GM21526 (cell line): ENCODE measurements around the gene RXRA.

Experiments
- ATAC-seq: cut with Tn5 transposase; IDR thresholded peaks from one replicate; pipeline ENCODE4 v1.9.1; 2021; ENCODE audit warnings: moderate library complexity; ENCODE audit not compliant: unreplicated experiment, low FRiP score

RXRA gene

DNA sequence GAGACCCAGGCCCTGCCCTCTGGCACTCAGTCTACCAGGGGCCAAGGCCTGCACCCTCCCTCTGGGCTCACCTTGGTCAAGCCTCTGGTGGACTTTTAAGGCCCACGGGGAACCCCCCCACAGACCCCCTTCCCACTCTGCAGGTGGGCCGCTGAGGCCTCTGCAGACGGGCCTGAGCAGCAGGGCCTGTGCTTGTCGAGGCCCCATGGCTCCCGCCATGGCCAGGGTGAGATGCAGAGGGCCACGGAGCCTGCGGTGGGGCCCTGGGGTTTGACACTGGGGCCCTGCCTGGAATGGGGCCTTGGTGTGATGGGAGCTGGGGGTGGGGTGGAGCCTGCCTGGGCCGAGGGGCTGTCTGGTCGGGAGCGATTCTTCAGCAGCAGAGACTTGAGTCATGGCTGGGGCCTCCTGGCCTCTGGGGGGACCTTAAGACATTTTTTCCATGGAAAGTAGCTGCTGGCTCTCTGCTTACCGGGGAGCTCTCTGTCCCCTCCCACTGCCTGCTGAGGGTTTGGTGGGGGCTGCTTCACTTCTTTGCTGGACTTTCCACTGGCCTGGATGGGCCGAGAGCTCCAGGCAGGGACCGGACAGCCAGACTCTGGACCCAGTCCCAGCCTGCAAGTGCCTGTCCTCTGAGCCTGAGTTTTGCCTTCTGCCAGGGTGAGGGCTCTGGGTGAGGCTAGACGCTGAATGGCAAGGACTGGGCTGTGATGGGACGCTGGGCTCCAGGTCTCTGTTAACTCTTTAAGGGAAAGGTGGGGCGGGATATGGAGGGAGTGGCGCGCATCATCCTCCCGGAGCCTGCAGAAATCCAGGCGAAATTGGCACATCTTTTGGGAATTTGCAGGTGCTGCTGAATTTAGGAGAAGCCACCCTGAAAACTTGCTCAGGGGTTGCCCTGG is 132.2 kb downstream of the RXRA start:
- ATAC-seq, result no peak

DNA sequence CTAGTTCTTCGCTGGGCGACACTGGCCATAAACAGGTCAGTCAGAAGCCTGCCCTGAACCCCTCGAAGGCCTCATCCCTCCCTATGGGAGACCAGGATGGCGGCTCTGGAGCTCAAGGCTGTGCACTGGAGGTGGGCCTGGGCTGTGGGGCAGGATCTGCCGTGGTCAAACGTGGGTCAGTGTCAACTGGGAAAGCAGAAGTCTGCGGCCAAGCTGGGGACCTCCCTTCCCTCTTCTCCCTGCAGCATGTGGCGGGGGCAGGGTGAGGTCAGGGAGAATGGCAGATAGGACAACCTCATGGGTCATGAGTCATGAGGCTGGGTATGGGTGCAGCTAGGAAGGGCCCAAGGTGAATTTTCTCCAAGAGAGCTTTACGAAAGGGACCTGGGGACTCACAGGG is 132.9 kb downstream of the RXRA start:
- ATAC-seq, result no peak

DNA sequence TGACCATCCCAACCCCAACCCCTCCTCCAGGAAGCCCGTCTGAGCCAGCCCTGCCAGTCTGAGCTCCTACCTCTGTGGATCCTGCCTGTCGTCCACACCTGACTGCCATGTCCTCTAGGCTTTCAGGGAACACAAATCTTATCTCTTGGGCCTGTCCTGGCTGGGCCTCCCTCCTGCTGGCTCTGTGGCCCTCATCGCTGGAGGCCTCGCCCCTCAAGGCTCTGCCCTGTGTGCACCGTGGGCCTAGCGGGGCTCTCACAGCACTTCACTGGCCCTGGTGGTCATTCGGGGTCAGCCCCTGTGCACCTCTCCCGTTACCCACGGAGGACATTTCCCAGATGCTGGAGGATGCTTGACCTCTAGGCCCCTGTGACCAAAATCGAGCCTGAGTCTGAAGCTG is 133.3 kb downstream of the RXRA start:
- no peak for ATAC-seq

DNA sequence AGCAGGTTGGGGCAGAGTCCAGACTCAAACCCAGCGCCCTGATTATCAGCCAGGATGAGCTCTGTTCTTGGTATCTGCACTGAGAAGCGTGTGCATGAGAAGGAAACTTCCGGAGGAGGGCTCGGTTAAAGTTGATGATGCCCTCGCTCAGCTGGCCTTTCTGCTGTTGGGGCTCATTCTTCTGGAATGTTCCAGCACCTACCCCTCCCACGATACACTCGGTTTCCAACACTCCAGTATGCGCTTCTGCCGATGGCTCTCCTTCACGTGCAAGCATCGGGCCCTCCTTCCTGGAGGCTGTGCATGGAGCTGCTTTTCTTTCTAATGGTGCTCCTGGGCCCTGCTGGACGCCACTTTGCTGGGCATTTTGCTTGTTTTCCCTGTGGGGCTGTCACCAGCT is 134.0 kb downstream of the RXRA start:
- no peak for ATAC-seq

DNA sequence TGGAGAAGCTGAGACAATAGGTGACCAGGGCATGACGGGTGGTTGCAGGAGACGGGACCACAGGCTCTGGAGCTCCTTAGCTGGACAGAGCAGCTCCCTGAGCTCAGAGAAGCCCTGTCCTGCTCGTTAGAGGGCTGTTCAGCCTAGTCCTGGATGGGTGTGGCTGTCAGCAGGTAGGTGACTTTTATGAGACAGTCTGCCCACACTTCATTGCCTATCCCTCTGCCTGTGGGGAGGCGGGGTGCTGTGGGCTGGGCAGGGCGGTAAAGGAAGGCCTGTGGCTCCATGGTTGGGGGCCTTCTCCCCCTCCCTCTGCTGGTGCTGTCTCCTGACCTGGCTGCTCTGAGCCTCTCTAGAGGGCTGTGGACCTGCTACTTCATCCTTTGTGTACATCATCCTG is 134.6 kb downstream of the RXRA start:
- no peak for ATAC-seq

DNA sequence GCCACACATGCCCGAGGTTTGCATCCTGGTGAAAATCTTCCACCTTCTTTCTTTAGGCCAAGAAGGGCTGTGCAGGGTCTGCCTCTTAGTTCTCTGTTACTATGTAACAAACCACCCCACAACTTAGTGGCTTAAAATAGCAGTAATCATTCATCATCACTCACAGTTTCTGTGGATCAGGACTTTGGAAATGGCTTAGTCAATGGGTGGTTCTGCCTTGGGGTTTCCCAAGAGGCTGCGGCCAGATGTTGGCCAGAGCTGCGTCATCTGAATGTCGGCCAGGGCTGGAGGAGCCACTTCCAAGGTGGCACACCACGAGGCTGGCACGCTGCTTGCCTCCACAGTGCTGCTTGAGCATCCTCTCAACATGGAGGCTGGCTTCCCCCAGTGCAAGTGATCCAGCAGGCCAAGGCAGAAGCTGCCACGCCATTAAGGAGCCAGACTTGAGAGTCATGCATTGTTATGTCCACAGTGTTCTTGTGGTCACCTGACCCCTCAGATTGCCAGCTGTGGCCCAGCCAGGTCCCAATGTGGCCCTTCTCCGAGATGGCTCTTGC is 135.2 kb downstream of the RXRA start:
- ATAC-seq, result no peak

DNA sequence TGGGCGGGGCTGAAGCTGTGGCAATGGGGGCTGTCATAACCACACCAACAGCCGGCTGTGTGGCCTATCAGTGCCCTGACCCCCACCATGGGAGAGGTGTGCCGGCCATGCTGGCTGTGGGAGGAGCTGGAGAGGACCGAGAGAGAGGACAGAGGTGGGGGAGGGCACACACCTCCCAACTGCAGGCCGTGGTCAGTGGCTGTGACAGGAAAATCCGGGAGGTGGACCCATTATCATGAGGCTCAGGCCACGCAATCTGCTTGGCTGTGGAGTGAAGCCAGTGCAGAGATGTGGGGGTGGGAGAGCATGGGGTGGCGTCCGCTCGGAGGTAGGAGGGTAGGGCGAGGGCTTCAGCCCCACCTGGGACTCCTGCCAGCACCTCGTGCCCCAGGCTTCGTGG is 136.1 kb downstream of the RXRA start:
- ATAC-seq, result no peak

DNA sequence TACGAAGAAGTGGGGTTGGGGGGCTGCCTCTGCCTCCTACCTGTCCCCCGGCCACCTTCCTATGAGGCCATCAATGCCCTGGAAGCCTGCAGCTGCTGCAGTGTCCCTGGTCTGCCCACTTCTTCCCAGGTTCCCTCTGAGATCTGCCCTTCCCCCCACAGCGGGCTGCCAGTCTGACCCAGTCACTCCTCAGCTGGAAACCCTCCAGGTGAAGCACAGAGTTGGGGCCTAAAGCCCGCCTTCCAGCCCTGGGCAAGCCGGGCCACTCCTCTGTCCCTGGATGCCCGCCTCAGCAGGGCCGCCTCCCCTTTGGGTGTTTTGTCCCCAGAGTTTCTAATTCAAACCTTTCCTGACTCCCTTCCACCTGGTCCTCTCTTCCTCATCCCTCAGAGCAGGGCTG is 137.0 kb downstream of the RXRA start:
- no peak for ATAC-seq

DNA sequence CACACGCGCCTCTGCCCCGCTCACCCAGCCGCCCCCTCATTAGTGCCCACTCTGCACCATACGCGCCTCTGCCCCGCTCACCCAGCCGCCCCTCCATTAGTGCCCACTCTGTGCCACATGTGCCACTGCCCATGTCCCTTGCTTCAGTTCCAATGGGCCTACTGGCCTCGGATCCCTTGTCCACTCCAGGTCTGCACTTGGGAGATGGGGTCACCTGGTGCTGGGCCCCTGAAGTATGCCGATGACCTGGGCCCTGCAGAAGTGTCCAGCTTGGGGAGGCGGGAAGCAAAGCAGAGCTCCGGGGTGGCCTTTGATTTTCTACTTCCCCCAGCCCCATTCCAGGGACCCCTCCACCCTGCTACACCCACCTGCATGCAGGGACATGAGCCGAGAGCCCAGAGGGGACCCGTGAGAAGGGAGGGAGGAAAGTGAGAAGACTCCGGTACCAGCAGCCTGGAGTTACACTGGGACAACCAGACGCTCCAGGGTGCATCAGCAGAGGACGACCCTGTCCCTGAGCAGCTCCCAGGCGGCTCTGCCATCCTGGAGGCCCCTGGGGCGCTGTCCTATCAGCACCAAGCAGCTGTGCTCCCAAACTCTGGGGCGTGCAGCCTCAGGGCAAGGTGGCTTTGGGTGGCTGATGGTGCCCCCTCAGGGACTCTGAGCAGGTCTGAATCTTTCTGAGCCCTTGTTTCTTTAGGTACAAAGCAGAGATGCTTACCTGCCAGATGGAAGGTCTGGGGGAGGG is 140.8 kb downstream of the RXRA start:
- no peak for ATAC-seq

DNA sequence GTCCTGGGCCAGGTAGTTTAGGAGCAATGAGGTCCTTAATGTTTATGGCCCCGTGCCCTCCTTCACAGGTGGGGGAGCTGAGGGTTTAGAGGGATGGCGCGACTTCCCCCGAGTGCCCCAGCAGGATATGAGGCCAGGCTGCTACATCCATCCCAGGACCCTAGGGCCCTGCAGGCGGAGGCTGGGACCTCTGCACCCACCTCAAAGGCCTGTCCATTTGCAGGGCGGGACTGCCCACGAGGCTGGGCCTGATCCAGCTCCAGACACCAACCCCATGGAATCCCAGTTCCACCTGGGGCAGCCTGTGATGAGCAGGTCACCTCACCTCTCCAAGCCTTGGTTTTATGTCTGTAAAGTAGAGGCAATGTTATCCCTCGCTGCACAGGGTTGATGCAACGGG is 142.1 kb downstream of the RXRA start:
- ATAC-seq, result no peak

DNA sequence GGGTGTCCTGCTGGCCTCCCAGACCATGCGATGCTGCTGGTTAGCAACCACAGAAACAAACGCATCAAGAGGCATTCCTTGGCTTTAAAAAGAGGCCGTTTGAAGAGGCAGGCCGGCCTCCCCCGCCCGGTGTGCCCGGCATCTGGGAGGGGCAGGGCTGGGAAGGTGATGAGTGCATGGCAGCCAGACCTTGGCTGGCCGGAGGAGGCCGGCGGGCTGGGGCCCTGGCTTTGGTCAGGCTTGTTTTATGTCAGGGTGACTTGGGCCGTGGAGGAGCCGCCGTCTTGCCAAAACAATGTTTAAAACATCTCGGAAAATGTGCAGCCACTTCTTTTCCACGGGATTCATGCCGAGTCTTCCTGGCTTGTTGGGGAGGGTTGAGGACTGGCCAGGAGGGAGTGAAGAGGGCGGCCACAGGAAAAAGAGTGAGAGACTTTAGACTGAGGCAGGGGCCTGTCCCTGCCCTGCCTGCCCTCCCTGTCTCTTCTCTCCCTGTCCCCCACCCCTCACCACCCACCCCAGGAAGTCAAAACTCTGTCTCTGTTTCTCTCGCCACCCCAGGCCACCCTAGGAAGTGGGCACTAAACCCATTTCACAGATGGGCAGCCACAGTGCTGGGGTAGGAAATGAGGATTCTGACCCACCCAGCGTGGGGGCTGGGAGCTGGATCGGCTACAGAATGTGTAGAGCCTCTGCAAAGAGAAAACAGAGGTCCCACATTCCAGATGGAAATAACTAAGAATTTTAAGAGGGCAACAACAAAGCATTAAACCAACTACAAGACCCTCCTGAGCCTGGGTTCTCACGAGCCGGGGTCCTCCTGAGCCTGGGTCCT is 143.0 kb downstream of the RXRA start:
- no peak for ATAC-seq

DNA sequence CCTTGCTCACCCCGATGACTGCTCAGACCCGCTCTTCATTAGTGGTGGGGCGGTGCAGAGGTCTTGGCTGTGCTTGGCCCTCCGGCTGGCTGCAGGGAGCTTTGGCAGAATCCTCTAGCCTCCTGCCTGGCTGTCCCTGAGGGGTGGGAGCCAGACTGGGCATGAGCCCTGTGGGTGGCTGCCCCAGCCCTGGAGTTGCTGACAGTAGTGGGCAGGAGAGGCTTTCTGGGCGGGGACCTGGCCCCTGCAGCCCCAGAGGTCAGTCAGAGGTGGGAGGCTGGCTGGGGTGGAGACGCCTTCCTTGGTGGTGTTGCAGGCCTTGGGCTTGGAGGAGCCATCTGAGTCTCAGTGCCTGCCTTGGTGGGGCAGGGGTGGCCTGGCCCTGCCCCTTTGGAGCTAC is 146.0 kb downstream of the RXRA start:
- no peak for ATAC-seq

DNA sequence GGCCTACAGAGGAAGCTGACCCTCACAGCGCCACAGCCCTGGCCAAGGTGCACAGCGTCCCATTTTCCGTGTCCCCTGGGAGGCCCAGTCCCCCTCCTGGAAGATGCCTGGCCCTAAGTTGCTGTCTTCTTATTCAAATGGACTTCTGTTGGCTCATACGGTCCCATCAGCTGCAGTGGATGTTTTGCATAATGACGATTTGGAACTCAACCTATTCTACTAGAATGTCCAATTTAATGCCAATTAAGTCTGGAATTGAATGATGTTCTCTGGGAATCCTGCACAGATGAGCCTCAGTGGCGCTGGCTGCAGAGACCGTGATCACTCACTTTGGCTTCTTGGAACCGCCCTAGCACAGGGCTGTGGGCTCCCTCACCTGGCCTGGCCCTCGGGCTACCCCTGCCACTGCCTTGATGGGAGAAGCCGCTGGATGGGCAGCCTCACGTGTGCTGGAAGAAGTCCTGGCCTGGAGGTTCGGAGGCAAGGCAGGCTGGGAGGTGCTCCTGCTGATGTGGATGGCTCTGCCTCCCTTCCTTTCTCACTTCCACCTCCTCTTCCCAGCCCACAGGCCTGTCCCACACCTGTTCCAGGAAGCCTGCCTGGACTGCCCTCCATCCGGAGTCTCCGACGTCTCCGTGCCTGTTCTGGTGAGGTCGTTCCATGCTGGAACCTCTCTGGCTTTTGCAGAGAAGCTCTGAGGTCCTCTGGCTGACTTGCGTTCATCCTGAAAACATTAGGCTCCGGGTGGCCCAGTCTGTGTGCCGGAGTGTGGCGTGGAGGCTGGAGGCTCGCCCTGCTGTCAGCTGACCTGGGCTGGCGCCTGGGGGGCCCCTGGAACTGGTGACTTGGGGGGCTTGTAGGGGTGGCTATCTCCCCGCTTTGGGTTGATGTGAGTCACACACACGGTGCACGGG is 147.1 kb downstream of the RXRA start:
- no peak for ATAC-seq

DNA sequence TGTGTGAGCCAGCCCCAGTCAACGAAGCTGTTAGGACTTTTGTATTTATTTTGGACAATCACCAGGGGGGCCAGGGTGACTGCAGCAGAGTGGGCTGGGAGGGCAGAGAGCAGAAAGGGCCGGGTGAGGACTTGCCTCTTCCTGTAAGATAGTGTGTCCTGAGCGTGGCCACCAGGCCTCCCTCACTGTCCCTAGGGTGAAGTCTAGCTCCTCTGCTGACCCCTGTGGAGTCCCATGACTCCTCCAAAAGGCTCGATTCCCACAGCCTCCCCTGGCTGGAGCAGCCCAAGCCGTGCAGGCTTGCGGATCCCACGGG is 147.8 kb downstream of the RXRA start:
- no peak for ATAC-seq

DNA sequence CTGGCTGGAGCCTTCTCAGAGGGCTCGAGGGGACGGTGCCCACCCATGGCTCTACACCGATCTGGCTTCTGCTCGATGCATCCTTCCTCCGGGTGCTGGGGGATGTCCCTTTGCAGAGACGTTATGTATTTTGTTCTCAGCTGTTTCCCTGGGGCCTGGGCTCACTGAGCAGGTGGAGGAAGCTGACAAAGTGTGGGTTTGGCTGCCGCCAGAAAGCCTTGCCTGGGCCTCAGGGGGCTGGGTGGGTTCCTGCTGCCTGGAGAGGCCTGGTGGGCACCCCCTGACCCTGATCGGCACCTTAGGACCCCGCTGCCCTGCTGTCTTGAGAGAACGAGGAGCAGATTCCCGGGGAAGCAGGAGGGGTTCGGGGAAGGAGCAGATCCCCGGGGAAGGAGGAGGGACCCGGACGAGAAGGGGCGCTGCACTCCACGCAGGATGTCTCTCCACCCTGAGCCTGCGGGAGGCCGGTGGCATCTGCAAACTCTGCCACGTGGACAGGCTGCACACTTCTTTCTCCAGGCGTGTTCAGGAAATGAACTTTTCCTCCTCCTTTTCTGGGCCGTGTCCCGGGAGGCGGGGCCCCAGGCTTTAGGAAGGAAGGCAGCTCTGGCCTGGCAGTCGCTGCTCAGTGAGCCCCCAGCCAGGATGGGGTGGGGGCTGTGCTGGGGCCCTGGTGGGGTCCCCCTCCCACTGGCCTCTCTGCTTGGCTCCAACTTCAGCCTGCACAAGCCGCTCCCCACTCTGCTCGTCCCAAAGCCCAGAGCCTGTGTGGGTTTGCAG is 148.9 kb downstream of the RXRA start:
- no peak for ATAC-seq

DNA sequence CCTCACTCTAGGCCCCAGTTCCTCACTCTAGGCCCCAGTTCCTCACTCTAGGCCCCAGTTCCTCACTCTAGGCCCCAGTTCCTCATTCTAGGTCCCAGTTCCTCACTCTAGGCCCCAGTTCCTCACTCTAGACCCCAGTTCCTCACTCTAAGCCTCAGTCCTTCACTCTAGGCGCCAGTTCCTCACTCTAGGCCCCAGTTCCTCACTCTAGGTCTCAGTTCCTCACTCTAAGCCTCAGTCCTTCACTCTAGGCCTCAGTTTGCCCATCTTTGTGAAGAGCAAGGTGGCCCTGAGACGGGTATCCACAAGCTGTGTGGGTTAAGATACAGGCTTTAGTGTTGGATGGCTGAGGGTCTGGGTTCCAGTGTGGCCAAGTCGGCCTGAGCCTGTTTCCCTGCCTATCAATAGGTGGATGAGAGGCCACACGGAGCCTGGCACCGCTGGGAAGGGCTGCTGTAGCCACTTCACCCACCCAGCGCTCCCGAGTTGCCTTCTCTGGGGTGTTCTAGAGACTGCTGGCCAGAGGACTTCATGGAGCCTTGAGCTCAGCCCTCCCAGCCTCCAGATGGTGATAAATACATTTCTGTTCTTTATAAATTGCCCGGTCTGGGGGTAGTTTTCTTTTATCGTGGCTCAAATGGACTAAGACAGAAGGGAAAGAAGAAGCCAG is 150.2 kb downstream of the RXRA start:
- ATAC-seq, result no peak

DNA sequence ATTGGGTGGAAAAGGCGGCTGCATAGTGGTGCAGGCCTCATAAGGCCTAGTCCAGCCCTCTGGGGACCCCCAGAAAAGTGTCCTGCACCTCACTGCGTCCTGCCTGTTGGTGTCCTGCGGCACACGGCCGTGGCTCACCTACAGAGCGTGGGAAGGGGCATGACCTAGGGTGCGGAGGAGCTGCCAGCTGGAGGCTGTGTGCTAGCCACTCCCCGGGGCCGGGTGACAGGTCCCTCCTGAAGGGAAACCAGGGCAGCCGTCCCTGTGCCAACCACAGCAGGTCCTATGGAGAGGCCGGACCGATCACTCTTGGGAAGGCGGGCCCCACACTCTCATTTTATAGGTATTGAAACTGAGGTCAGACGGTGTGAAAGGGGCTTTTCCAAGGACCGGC is 150.7 kb downstream of the RXRA start:
- ATAC-seq, result no peak

DNA sequence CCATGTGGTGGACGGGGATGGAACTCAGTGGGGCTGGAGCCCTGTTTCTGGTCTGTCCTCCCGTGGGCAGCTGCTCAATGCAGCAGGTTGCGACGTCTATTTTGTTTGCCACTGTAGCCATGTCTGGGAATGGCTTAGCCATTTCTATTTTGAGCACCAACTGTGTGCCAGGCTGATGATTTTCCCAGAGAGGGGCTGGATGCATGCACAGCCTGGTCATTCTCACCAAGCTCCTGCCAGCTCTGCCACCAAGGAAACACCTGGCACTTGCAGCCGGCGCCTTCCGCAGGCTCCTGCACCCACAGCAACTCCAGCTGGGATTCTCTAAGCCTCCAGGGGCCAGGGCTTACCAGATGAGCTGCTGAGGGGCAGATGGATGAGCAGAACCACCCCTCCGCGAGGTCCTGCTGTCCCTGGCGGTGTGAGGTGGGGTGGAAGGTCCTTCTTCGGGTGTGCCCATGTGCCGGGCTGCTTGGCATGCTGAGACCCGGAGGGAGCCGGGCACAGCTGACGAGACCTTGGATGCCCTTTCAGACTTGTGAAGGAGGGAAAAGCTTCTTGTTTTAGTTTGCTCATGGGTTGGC is 151.2 kb downstream of the RXRA start:
- no peak for ATAC-seq
